ENCODE data around the gene DNPH1.

DNA sequence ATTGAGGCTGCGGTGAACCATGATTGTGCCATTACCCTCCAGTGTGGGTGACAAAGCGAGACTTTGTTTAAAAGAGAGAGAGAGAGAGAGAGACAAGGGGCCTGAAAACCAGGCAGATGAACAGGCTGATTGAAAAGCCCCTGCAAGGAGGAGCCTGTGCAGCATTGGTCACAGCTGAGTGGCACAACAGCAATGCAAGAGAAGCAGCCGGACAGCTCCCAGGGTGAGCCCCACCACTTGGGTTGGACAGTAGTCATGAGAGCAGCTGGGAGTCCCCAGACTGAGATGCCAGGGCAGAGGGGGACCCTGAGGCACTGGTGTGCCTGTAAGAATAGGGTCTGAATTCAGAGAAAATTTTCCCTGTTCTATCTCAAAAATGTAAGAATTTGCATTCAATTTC, 10.2 kb downstream of the DNPH1 start:
- TF ChIP-seq, protein P1, sequence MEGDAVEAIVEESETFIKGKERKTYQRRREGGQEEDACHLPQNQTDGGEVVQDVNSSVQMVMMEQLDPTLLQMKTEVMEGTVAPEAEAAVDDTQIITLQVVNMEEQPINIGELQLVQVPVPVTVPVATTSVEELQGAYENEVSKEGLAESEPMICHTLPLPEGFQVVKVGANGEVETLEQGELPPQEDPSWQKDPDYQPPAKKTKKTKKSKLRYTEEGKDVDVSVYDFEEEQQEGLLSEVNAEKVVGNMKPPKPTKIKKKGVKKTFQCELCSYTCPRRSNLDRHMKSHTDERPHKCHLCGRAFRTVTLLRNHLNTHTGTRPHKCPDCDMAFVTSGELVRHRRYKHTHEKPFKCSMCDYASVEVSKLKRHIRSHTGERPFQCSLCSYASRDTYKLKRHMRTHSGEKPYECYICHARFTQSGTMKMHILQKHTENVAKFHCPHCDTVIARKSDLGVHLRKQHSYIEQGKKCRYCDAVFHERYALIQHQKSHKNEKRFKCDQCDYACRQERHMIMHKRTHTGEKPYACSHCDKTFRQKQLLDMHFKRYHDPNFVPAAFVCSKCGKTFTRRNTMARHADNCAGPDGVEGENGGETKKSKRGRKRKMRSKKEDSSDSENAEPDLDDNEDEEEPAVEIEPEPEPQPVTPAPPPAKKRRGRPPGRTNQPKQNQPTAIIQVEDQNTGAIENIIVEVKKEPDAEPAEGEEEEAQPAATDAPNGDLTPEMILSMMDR (IDR thresholded peaks at IDR 0.05), result no peak
- TF ChIP-seq POLR2A (IDR thresholded peaks at IDR 0.05), result no peak

All from uterus (tissue), 2 donors.